ENCODE measurements around the gene SCARB1.

GRCh38 chr12:124743479-124744272 is 120.0 kb downstream of the SCARB1 start:
- TF ChIP-seq POLR2A (IDR thresholded peaks at IDR 0.05), result no peak
- TF ChIP-seq CTCF (IDR thresholded peaks at IDR 0.05), result no peak

Data from body of pancreas (tissue), 4 donors.